ENCODE results near the gene METRNL.
"Not testable (repeated sequence)": the region's sequence is repeated elsewhere in the genome, so short reads cannot be mapped to it uniquely, and the experiment has no call there.

METRNL gene

DNA sequence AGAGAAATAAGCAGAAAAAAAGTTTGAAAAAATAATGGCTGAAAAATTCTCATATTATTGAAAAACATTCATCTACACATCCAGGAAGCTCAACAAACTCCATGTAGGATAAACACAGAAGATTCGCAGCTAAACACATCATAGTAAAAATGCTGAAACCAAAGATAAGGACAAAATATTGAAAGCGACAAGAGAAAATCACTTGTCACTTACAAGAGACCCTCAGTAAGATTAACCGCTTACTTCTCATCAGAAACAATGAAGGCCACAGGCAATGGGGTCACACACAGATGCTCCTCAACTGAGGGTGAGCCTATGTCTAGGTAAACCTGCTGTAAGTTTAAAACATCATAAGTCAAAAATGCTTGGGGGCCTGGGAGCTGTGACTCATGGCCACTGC, 38.1 kb upstream of the METRNL start:
- peaks cover 66% of the 10 kb centered on the region for H3K27me3 ChIP-seq (replicated peaks; ENCODE audit: insufficient read depth, low read length)
- no peak overlapping the region for H2AFZ ChIP-seq (ENCODE audit: low read length)
- no peaks in the 10 kb centered on the region; the same call in 1 of the 2 replicates for H3K9me3 ChIP-seq (replicated peaks; ENCODE audit: insufficient read depth, low read length)
- no peaks in the 10 kb centered on the region for H4K20me1 ChIP-seq (ENCODE audit: insufficient read depth, low read length)
- TF ChIP-seq CTCF (IDR thresholded peaks at IDR 0.05; ENCODE audit: low read length) (no peak), EZH2phosphoT487 (IDR thresholded peaks at IDR 0.05; ENCODE audit: low read length) (no peak), EZH2 (optimal IDR thresholded peaks at IDR 0.05; ENCODE audit: low read depth, low read length) (no peak)
- no peak overlapping the region for H3K27ac ChIP-seq (ENCODE audit: low read length)
- no peak overlapping the region for H3K4me2 ChIP-seq (ENCODE audit: low read depth, low read length)
- H3F3A ChIP-seq (ENCODE audit: insufficient read depth, low read length), result no peaks in the 10 kb centered on the region
- no peaks in the 10 kb centered on the region for H3K36me3 ChIP-seq (replicated peaks; ENCODE audit: insufficient read depth, low read length)
- H3K9ac ChIP-seq (ENCODE audit: low read length), result no peak overlapping the region
- no peaks in the 10 kb centered on the region for H3K9me2 ChIP-seq (replicated peaks; ENCODE audit: insufficient read depth, low read length)
- no peaks in the 10 kb centered on the region for H3K4me1 ChIP-seq (ENCODE audit: low read length)
- no peak overlapping the region for H3K4me3 ChIP-seq (ENCODE audit: low read length)
- no peak for DNase-seq
- no peaks in the 10 kb centered on the region for H3K79me2 ChIP-seq (ENCODE audit: low read length)

DNA sequence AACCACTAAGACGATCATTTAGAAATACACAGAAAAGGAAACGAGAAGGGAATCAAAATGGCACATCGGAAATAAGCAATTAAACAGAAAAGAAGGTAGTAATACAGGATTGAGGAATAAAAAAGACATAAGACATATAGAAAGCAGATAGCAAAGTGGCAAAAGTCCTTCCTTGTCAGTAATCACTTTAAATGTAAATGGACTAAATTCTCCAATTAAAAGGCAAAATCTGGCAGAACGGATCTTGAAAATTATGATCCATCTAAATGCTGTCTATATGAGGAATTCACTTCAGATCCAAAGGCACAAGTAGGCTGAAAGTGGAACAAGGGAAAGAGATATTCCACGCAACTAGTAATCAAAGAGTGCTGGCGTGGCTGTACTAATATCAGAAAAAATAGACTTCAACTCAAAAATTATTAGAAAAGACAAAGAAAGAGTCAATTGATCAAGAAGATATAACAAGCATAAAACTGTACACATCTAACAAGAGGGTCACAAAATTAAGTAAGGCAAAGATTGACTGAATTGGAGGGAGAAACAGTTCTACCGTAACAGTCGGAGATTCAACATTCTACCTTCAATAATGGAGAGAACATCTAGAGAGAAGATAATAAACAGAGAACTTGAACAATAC, 36.8 kb upstream of the METRNL start:
- Histone ChIP-seq H3K4me2 (ENCODE audit: low read depth, low read length) (no peak overlapping the region), H3F3A (ENCODE audit: insufficient read depth, low read length) (no peaks in the 10 kb centered on the region), H3K36me3 (replicated peaks; ENCODE audit: insufficient read depth, low read length) (no peaks in the 10 kb centered on the region), H3K27ac (ENCODE audit: low read length) (no peak overlapping the region), H4K20me1 (ENCODE audit: insufficient read depth, low read length) (no peaks in the 10 kb centered on the region), H2AFZ (ENCODE audit: low read length) (no peak overlapping the region), H3K9me3 (replicated peaks; ENCODE audit: insufficient read depth, low read length) (no peaks in the 10 kb centered on the region; the same call in 1 of the 2 replicates), H3K4me1 (ENCODE audit: low read length) (no peaks in the 10 kb centered on the region), H3K27me3 (replicated peaks; ENCODE audit: insufficient read depth, low read length) (peaks cover 55% of the 10 kb centered on the region), H3K9ac (ENCODE audit: low read length) (no peak overlapping the region), H3K79me2 (ENCODE audit: low read length) (no peaks in the 10 kb centered on the region), H3K4me3 (ENCODE audit: low read length) (no peak overlapping the region), H3K9me2 (replicated peaks; ENCODE audit: insufficient read depth, low read length) (no peaks in the 10 kb centered on the region)
- TF ChIP-seq EZH2 (optimal IDR thresholded peaks at IDR 0.05; ENCODE audit: low read depth, low read length) (no peak), EZH2phosphoT487 (IDR thresholded peaks at IDR 0.05; ENCODE audit: low read length) (no peak), CTCF (IDR thresholded peaks at IDR 0.05; ENCODE audit: low read length) (no peak)
- DNase-seq, result no peak

DNA sequence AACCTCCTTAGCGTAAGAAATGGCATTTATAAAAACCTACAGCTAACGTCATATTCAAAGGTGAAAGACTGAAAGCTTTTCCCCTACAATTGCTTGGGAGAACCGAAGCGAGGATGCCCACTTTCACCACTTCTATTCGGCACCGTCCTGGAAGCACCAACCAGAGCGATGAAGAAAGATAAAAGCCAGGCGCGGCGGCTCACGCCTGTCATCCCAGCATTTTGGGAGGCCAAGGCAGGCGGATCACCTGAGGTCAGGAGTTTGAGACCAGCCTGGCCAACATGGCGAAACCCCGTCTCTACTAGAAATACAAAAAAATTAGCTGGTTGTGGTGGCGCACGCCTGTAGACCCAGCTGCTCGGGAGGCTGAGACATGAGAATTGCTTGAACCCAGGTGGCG, 34.9 kb upstream of the METRNL start:
- not testable (repeated sequence) for H3K4me2 ChIP-seq (ENCODE audit: low read depth, low read length); H3K9ac ChIP-seq (ENCODE audit: low read length); DNase-seq; H3F3A ChIP-seq (ENCODE audit: insufficient read depth, low read length); H3K36me3 ChIP-seq (replicated peaks; ENCODE audit: insufficient read depth, low read length); H4K20me1 ChIP-seq (ENCODE audit: insufficient read depth, low read length); H3K9me3 ChIP-seq (replicated peaks; ENCODE audit: insufficient read depth, low read length); H3K9me2 ChIP-seq (replicated peaks; ENCODE audit: insufficient read depth, low read length); H3K79me2 ChIP-seq (ENCODE audit: low read length); H3K27ac ChIP-seq (ENCODE audit: low read length); H3K4me3 ChIP-seq (ENCODE audit: low read length); H2AFZ ChIP-seq (ENCODE audit: low read length); H3K4me1 ChIP-seq (ENCODE audit: low read length)
- peaks cover 62% of the 10 kb centered on the region for H3K27me3 ChIP-seq (replicated peaks; ENCODE audit: insufficient read depth, low read length)

- no peak overlapping the region for H2AFZ ChIP-seq (ENCODE audit: low read length)
- H3K4me1 ChIP-seq (ENCODE audit: low read length), result no peaks in the 10 kb centered on the region
- peaks cover 61% of the 10 kb centered on the region for H3K27me3 ChIP-seq (replicated peaks; ENCODE audit: insufficient read depth, low read length)
- no peak overlapping the region for H3K9ac ChIP-seq (ENCODE audit: low read length)
- no peaks in the 10 kb centered on the region for H3K36me3 ChIP-seq (replicated peaks; ENCODE audit: insufficient read depth, low read length)
- no peak overlapping the region for H3K4me3 ChIP-seq (ENCODE audit: low read length)
- no peak for DNase-seq
- H4K20me1 ChIP-seq (ENCODE audit: insufficient read depth, low read length), result no peaks in the 10 kb centered on the region
- H3K4me2 ChIP-seq (ENCODE audit: low read depth, low read length), result no peak overlapping the region
- no peaks in the 10 kb centered on the region; the same call in 1 of the 2 replicates for H3K9me3 ChIP-seq (replicated peaks; ENCODE audit: insufficient read depth, low read length)
- TF ChIP-seq CTCF (IDR thresholded peaks at IDR 0.05; ENCODE audit: low read length) (no peak), EZH2 (optimal IDR thresholded peaks at IDR 0.05; ENCODE audit: low read depth, low read length) (no peak), EZH2phosphoT487 (IDR thresholded peaks at IDR 0.05; ENCODE audit: low read length) (no peak)
- no peaks in the 10 kb centered on the region for H3K9me2 ChIP-seq (replicated peaks; ENCODE audit: insufficient read depth, low read length)
- H3F3A ChIP-seq (ENCODE audit: insufficient read depth, low read length), result no peaks in the 10 kb centered on the region; the same call in 1 of the 2 replicates
- no peak overlapping the region for H3K27ac ChIP-seq (ENCODE audit: low read length)
- no peaks in the 10 kb centered on the region for H3K79me2 ChIP-seq (ENCODE audit: low read length)
Measured at GRCh38 chr17:83046448-83047181, 32.8 kb upstream of the METRNL start.

All from MM.1S (cell line).